ENCODE results near the gene ATP6AP1.
"Not testable (repeated sequence)": the region's sequence is repeated elsewhere in the genome, so short reads cannot be mapped to it uniquely, and the experiment has no call there.

ATP6AP1 gene

DNA sequence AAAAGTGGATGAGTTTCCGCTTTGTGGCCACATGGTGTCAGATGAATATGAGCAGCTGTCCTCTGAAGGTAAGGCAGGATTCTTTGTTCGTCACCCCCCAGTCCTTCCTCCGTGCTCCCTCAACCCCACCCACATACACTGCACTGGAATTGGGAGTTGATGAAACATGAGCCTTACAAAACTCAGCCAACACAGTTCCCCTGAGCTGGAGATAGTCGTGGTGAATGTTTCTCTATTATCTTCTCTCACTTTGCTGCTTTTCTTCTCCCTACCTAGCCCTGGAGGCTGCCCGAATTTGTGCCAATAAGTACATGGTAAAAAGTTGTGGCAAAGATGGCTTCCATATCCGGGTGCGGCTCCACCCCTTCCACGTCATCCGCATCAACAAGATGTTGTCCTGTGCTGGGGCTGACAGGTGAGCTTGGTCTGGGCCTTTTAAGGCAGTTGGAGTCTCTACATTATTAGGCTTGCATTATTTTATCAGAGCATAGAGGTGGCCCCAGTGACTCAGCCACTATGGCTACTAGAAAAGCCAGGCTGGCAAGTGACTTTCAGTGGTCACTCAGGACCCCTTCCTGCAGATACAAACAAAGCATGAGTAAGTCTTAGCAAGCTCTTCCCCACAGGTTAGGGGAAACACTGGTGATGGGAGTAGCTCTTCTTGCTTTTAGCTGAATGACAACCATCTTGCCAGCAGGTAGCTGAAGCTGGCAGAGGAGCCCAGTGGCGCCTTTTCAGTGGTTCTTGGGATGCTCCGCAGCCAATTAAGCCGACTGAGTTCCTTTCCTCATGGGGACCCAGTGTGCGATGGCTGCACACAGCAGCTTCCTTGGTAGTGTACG is 28.7 kb upstream of the ATP6AP1 start:
- no peak for DNase-seq

DNA sequence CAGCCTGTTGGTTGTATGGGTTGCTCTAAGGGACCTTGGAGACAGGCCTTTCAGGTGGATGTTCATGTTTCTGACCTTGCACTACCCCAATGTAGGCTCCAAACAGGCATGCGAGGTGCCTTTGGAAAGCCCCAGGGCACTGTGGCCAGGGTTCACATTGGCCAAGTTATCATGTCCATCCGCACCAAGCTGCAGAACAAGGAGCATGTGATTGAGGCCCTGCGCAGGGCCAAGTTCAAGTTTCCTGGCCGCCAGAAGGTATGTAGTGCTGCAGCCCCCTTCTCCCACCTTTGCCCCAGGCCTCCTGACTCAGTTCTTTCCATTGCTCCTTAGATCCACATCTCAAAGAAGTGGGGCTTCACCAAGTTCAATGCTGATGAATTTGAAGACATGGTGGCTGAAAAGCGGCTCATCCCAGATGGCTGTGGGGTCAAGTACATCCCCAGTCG is 28.1 kb upstream of the ATP6AP1 start:
- DNase-seq: not testable (repeated sequence)

DNA sequence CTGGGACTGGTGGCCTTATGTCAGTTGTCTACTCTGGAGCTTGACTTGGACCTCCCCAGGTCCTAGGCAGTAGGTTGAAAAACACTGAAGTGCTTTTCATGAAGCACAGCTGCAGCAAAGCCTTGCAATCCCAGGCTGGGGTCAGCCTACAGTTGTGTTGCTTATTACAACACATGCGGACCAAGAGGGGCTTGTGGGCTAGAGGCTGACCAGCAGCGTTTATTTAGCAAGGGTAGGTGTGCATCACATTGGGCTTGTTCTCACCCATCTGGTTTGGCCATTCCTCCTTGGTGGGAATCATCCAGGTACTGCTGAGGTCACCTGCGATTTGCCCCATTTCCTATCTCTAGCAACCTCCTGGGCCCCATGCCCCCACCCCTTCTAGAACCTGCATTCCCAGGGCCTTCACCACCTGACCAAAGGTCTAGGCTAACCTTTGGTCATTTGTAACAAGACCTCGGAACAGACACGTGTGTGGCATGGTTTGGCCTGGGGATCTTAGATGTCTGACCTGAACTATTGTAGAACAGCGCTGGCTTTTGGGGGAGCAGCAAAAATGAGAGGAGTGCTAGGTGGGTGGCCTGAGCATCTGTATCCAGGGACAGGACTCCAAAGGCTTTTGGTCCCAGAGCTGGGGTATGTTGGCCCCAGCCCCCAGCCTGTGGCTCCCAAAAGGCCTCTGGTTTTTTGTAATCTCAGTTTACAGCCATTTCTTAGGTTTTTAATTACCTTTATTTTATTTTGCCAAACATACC is 27.3 kb upstream of the ATP6AP1 start:
- DNase-seq: no peak

DNA sequence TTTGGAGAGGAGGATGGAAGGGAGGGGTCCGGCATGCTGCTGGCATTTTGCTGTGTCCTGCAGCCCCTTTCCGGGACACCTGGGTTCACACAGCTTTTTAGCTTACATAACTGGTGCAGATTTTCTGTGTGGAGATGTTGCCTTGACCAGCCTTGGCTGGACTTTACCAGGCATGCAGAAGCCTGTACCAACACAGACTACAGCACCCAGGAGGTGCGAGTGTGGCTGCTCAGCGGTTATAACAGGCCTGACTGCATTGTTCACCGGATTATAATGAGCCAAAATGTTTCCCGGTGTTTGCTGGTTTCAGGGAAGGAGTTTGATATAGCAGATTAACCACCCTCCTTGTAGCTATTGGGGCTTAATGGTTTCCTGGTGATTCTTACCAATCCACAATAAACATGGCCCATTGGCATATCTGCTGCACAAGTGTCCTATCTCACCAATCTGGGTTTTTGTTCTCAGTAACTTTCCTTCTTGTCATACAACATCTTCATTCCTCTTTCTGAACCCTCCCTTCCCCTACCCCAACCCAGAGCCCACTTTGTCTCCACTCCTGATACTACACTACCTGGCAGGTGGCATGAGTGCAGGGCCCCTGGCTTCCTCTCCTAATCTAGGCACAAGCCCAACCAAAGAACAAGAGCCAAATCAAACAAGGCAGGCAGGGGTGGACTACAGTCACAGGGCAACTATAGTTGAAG is 26.4 kb upstream of the ATP6AP1 start:
- DNase-seq: no peak

DNA sequence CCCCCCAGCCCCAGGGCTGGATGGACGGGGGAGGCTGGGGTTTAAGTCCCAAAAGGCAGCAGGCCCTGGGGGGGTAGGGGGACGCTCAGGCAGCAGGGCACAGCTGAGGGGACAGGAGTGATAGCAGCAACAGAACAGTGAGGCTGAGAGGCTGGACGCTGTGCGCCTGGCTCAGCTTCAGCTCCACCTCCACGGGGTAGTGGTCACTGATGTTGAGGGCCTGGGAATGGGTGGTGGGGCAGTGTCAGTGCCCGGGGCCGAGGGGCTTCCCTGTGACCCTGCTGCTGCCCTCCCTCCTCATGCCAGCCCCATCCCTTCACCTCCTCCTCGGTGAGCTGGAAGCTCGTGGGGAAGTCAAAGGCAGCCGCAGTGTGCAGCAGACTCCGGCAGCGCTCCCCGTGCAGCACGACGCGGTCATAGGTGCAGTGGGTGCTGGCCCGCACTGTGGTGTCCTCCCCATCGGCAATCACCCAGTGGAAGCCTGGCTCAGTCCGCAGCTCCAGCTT is 25.8 kb upstream of the ATP6AP1 start:
- DNase-seq: no peak

DNA sequence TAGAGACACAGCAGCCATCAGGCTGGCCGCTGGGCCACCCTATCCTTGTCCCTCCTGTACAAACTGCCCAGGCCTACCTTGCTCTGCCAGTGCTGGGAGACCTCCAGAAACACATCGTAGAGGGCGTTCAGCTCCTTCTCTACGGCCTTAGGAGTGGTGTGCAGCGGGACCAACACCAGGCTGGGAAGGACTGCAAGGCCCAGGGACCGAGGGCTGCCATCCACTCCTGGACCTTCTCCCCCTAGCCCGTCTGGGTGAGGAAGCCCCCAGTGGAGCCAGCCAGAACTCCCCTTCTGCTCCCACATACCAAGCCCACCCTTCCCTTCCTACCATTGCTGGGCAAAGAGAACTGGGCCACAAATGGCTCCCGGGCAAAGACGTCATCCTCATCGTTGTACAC is 25.3 kb upstream of the ATP6AP1 start:
- DNase-seq: no peak

DNA sequence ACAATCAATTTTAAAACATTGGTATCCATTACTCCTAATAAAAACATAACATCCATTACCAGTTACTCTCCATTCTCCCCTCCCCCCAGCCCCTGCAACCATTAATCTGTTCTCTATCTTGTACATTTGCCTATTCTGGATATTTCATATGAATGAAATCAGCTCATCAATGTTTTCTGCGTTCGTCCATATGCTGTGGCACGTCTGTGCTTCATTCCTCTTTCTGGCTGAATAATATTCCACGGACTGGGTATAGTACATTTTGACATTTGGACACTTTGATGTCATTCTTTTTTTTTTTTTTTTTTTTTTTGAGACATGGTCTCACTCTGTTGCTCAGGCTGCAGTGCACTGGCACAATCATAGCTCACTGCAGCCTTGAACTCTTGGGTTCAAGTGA is 24.6 kb upstream of the ATP6AP1 start:
- DNase-seq: no peak

DNA sequence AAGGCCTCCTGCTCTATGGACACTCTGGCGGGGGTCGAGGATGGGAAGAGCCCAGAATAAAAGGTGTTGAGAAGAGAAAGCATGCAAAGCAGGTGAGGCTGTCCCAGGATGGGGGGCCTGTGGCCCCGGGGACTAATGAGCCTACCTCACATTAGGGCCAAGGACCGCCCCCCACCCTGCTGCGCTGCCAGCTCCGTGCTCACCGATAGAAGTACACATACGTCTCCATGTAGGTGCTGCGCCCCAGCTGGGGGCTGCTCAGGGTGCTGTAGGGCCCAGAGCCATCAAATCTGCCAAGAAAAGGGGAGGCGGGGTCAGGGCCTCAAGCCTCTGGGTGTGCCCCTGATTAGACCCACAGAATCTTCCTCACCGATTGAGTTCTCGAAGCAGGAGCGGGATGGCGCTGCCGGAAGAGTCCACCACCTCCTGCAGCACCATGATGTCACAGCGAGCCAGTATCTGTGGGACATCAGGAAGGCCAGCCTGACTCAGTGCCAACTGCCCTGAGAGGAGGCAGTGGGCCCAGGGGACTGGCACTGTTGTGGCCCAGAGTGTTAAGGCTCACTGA is 23.8 kb upstream of the ATP6AP1 start:
- DNase-seq: no peak

DNA sequence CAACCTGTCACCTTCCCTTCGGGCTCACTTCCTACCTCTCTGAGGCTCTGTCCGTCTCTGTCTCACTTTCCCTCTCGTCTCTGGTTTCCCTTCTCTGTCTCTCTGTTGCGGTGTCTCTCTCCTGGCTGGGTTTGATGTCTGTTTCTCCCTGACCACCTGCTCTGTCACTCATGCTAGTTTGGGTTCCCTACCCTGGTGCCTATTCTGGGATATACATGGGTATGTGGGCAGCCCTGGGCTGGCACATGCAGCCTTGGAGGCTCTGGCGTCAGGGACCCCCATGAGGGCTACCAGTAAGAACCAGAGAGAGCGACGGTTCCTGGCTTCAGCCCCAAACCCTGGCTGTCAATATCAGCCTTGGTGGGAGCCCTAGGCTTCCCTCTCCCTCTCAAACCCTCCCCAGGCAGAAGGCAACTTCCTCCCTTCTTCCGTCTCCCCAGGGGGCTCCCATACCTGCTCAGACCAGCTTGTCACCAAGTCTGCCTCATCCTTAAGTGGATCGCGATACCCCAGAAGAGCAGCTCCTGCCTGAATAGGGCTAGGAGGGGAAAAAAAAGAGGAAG is 19.7 kb upstream of the ATP6AP1 start:
- DNase-seq: no peak

DNA sequence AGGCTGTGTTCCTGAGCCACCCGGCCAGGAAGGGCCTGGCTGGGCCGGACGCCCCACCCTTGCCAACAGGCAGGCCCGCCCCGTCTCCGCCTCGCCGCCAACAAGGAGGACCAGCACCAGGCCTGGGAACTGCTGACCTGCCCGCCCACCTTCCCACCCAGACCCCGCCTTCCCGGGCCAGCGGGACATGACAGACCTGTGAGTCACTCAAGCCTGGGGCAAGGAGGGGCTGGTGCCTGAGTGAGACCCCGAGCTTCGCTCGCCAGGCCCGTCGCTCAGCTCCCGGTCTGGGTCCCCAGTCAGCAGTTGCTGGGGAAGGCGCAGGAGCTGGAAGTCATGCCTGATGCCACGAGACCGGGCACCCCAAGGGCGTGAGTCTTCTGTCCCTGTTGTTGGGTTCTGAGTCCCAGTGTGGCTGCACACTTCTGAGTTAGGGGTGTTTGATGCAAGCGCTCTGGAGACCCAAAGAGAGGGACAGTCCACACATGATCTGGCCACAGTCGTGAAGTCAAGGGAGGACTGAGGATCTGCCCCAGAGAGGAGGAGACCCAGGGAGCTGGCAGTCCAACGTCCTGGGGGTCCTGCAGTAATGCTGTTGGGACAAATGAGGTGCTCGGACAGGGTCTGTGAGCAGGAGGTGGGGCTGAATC is 19.1 kb upstream of the ATP6AP1 start, which contains the start of gene DNASE1L1:
Gene DNASE1L1 (minus strand): TSS at position 33 of the 650 bp plus-strand sequence. CDS start 3,686 bp downstream, outside the sequence.
- no peak for DNase-seq

DNA sequence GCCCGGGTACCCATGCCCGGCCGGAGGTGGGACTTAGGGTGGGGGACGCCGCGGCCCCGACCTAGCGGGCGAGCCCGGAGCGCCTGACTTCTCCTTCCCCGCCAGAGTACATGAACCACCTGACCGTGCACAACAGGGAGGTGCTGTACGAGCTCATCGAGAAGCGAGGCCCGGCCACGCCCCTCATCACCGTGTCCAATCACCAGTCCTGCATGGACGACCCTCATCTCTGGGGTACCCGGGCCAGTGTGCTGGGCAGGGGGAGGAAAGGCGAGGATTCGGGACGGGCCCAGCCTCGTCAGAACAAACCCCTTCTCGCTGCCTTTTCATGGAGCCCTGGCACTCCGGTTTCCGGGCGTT is 16.5 kb upstream of the ATP6AP1 start:
- peak; percentile 68 for DNase-seq

DNA sequence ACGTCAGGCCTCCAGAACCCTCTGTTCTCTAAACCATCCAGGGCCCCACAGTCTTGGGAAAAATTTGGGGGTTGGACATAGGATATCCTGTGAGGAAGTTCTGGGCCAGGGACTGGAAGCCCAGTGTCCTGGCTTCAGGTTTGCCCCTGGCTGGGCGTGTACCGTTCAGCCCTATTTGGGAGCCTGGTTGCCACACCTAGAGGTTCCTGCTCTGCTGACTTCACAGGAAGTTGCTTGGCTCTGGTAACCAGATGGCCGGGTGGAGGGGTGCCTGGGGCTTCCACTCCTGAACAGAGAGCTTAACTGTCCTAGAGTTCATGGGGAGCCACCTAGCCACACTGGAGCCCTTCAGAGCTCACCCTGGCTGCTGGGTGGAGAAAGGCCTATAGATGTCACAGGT is 16.0 kb upstream of the ATP6AP1 start:
- DNase-seq: no peak

DNA sequence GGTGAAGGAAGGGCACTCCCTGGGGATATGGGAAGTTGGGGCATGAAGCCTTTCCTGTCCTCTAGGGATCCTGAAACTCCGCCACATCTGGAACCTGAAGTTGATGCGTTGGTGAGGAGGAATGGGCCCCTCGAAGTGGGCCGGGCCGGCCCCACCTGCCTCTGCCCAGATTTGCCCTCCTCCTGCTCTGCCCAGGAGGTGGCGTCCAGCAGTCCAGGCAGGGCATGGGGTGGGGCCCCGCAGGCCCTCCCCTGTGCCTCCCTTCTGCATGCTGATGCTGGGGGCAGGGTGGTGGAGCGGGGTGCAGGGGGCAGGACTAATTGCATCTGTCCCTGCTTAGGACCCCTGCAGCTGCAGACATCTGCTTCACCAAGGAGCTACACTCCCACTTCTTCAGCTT is 15.3 kb upstream of the ATP6AP1 start:
- DNase-seq: no peak

DNA sequence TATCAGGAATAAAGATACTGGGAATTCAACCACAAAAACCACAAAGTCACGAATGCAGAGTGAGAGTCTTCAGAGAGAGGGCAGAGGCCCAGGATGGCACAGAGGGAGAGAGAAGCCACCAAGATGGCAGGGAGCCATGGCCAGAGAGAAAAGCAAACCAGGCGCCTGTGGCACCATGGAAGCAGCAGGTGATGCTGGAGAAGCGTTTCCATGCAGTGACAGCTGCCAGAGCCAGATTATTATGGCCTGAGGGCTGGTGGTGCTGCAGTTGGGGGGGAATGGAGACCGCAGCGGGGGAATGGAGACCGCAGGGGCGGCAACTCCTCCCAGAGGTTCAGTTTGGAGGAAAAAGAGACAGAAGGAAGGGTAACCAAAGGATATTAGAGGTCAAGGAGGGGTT is 11.3 kb upstream of the ATP6AP1 start:
- peak; percentile 34 for DNase-seq

DNA sequence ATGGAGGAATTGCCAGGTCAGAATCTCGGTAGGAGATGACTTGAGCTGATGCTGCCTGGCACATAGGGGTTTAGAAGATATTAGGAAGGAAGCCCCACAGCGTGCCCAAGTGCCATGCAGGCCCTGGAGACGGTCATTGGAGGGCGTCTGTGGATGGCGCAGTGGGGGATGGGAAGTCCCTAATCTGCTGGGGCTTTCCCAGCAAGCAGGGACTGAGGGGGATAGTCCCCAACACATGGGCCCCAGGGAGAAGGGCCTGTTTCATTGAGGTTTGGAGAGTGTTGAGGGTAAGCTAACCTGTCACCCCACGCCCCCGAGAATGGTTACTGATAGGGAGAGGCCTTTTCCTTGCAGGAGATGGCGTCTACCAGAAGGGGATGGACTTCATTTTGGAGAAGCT is 9.3 kb upstream of the ATP6AP1 start:
- no peak for DNase-seq

DNA sequence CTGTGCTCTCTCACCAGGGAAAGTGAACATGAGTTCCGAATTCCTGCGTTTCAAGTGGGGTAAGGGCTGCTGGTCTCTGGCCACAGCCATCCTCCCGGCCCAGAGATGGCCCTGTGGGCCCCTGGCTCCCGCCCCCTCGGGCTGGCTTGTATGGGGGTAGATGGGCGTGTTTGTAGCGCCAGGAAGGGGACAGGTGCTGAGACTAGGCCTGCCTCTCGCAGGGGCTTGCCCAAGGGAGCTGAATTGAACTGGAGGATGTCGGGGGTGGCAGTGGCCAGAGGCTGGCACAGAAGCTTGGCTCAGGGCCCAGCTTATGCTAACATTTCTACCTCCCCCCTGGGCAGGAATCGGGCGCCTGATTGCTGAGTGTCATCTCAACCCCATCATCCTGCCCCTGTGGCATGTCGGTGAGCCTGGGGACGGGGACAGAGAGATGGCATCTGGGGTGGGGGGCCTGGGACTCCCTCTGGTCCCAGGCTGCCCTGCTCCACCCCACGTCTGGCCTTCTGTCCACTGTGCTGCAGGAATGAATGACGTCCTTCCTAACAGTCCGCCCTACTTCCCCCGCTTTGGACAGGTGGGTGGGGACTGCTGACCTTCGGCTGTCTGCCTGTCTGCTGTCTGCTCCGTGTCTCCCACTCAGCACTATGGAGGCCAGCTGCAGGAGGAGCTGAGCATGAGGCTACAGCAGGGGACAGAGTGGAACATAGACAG is 8.6 kb upstream of the ATP6AP1 start:
- no peak for DNase-seq

DNA sequence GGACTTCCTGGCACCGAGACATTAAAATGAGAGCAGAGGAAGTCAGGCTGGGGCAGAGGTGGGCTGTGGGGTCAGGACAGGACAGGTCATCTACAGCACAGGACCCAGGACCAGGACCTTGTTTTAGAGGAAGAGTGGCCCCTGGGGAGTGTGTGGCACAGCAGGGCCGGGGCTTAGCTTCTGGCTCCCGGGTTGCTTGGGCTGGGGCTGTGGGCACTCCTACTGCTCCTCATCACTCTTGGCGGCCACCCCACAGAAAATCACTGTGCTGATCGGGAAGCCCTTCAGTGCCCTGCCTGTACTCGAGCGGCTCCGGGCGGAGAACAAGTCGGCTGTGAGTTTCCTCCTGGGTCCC is 8.1 kb upstream of the ATP6AP1 start:
- DNase-seq: no peak

DNA sequence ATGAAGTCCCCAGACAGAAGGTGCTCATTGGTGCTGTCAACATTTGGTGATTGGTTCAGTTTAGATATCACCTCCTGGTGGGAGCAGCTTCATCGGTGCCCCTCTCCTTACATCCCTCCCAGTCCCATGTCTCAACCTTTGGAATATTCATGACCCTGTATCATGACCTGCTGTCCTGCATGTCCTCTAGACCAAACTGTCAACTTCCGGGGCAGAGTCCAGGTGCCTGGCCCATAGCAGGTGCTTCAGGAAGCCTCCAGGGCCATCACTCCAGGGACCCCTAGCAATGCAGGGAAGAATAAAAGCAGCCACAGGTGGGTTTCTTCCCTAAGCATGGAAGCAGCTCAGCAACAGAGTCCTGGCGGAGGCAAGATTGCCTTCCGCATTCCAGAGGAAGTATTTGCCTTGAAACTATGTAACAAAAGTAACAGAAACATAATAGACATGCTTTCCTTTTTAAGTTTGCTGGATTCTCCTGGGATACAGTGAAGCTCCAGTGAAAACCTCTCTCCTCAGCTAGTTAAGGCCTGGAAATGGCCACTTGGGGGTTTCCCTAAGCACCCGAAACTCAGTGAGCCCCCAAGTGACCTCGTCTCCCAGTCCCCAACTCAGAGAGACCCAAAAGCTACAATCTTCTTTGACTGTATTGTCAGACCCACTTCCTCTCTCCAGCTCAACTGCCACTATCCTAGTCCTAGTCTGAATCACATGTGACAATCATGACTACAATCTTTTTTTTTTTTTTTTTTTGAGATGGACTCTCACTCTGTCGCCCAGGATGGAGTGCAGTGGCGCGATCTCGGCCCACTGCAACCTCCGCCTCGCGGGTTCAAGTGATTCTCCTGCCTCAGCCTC is 1.3 kb upstream of the ATP6AP1 start:
- DNase-seq: no peak

DNA sequence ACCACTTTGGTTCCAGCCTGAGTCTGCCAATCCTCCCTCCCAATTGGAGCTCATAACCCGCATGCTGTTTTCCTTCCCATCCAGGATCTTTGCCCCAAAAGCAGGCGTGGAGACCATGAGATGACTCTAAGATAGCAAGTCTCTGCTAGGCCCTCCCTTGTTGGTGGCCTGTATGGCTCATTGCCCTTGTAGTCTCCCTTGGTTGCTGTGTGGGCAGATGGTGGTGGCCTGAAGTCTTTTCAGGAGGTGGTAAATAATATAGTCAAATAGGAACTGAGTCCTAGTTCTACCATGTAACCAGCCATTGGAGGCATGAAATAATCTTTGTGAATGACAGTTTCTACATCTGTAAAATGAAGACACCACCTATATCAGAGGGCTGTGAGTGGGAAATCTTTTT is 1.2 kb downstream of the ATP6AP1 start:
- DNase-seq: no peak

DNA sequence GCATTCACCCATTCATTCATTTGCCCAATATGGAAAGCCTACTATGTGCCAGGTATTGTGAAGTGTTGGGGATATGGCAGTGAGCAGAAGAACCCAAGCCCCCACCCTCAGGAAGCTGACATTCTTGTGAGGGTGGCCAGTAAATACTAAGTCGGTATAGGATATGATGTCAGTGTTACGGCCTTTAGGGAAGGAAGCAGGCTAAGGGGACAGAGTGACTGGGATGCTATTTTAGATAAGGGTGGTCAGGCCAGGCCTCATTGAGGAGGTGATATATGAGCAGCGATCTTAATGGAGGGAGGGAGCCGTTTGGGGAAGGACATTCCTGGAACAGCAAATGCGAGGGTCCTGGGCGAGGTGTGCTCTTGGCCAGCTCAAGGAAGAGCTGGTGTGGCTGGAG is 2.0 kb downstream of the ATP6AP1 start:
- no peak for DNase-seq

DNA sequence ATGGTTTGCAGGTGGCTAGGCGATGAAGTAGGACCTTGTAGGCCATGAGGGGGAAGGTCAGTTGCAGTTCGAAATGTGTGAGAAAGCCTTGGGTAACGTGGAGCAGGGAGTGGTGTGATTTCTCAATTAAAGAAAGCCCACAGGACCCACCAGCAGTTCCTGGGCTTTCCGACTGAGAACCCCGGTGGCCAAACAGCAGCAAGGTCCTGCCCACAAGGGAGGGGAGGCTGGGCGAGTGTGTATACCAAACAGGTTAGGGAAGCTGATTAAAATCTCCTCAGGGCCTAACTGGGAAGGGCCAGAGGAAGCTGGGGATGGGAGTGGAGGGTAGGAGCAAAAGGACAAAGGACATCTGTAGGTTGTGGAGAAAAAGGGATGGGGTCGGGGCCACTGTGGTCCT is 2.4 kb downstream of the ATP6AP1 start:
- no peak for DNase-seq
